Heart right ventricle (tissue), 16 donors: ENCODE measurements around the gene STRIP1. TPM values are rescaled to one million over a fixed set of nuclear protein-coding genes. Genes with fewer than 3 reads are reported as not detected.

ENCODE experiments used
- ATAC-seq, 8 donors: fragments of 200-7000 bp; cut with Tn5 transposase; one replicate each; pipeline ENCODE4 v1.9.1; 2020; ENCODE audit warnings: mild to moderate bottlenecking in 8 of 8, moderate library complexity in 8 of 8, moderate number of reproducible peaks in 1 of 8
- DNase-seq, 2 donors: peaks; one replicate each; pipeline ENCODE4 v3.0.0-alpha.2; 2020
- H3K27ac ChIP-seq, 10 donors: fragments of 200-600 bp; sonication (generic) in 2 of 10; one replicate each; pipeline versions ENCODE4 v1.5.0 to v1.8.0; 2020 to 2022; ENCODE audit warnings: mild to moderate bottlenecking in 3 of 10
- H3K27me3 ChIP-seq, 7 donors: fragments of 200-600 bp; one replicate each; pipeline ENCODE4 v1.8.0; 2021 to 2022; ENCODE audit warnings: mild to moderate bottlenecking in 2 of 7
- H3K36me3 ChIP-seq, 9 donors: fragments of 200-600 bp; sonication (generic) in 1 of 9; one replicate each; pipeline versions ENCODE4 v1.5.0 to v1.8.0; 2020 to 2022; ENCODE audit warnings: mild to moderate bottlenecking in 2 of 9
- H3K4me1 ChIP-seq, 9 donors: fragments of 200-600 bp; sonication (generic) in 1 of 9; one replicate each; pipeline versions ENCODE4 v1.5.0 to v1.8.0; 2020 to 2022; ENCODE audit warnings: mild to moderate bottlenecking in 4 of 9
- H3K4me3 ChIP-seq, 10 donors: fragments of 200-600 bp; sonication (generic) in 2 of 10; one replicate each; pipeline versions ENCODE4 v1.5.0 to v1.8.0; 2020 to 2022; ENCODE audit warnings: mild to moderate bottlenecking in 7 of 10, moderate library complexity in 2 of 10
- H3K9me3 ChIP-seq, 11 donors: fragments of 200-600 bp in 10 of 11; sonication (generic) in 2 of 11; one replicate each; pipeline versions ENCODE4 v1.5.0 to v1.8.0; 2013 to 2022; ENCODE audit warnings: mild to moderate bottlenecking in 2 of 11, control low read depth in 1 of 11, moderate library complexity in 1 of 11
- WGBS, 2 donors: extraction: QIAGEN DNeasy Blood & Tissue Kit; methylation state at CpG; one replicate each; pipeline ENCODE4 v1.1.7; 2013; ENCODE audit warnings: inconsistent platforms in 1 of 2; 5-methylcytosine and 5-hydroxymethylcytosine counted together
- intact Hi-C, 10 donors: fragments of 100-400 bp; cut with DNase I; formaldehyde crosslinking; loops; one replicate each; pipeline versions ENCODE4 v1.11.1 to v1.14.2; 2022
- polyA plus RNA-seq, 2 donors: library from polyadenylated mRNA; stranded (reverse); fragments of 200-250 nt; gene quantifications; one replicate each; pipeline ENCODE4 v1.2.3, GENCODE V29; 2013
- total RNA-seq, 10 donors: library from RNA; stranded (reverse); fragmentation: NEBNext Ultra II Directional in 3 of 10; extraction: Animal tissue kit (Norgen Biotek cat#: 25700) in 3 of 10; gene quantifications; one replicate each; pipeline versions ENCODE4 v1.2.1 to v1.2.4, GENCODE V29; 2021 to 2023
- TF ChIP-seq, protein P1 (sequence below), 9 donors: fragments of 200-600 bp; sonication (generic) in 2 of 9; IDR thresholded peaks; one replicate each; pipeline versions ENCODE4 v1.5.0 to v1.8.0; 2021 to 2022; ENCODE audit warnings: antibody characterized with exemption in 9 of 9, mild to moderate bottlenecking in 5 of 9, moderate library complexity in 1 of 9
- donor health status: Arrhythmogenic right ventricular cardiomyopathy.
- donor health status: ischemic (EF 13 %, LVEDD 7.1; RV severe dilation, severe dysfunction).
- donor health status: healthy with polysubstance abuse.
- donor health status: DM: no; HTN: yes; CAD: no.
- donor health status: DM: no; HTN: no; CAD: no.
- donor health status: ischemic (EF 25% LVEDD 6.9; RV normal size, moderate dysfunction).
- donor health status: ischemic (EF 25% LVEDD 5.7; RV mildly dilated, moderate dysfunction).
- donor health status: healthy.
- donor health status: DM: yes; HTN: yes; CAD: no.
- donor health status: Ischemic cardiomyopathy.
- donor health status: ischemic (EF 35%, LVEDD 5.7; RV mildly dilated, moderate dysfunction).
- donor health status: nonischemic (EF 11% LVEDD 7.7; RV severe dilation, severe dysfunction).
- donor health status: DM: yes; HTN: yes; CAD: no.
- donor health status: PGD.
- donor health status: ischemic (EF 29% LVEDD 5.4; RV normal size, mild dysfunction).
- donor health status: nonischemic (EF 23%, LVEDD 6.1; RV moderate dilation, normal function).

The STRIP1 gene
- total and polyA plus RNA-seq, 12 donors: 10.3 to 23.2 (median 18.5) TPM

DNA sequence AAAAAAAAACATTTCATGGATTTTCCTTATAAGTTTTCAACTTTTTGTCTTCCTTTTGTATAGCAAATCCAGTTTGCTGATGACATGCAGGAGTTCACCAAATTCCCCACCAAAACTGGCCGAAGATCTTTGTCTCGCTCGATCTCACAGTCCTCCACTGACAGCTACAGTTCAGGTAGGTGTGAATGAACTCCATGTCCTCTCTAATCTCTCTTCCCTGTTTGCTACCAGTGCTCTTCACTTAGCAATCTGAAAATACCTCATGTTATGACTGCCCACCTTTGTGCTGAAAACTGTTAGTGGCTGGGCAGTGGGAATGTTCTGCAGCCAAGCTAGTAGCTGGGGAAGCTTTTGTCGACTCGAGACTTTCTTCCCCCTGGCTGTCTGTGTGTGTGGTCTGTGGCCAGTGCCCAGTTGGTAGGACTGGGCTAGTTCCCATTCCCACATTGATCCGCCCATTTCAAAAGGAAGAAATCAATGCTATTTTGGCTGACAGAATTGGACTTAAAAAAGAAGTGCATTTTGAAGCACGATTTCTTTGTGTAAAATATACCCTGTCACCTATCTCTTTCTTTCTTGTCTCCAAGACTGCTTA is 25.4 kb upstream of the STRIP1 start:
- 87 to 90% methylated on average over 7 of the region's 7 CpGs for WGBS, 2 donors
- ATAC-seq (no peak), DNase-seq (no peak)
- no peaks in the 10 kb centered on the region for H3K9me3 ChIP-seq
- no peak overlapping the region for H3K27ac ChIP-seq
- no peak overlapping the region for H3K4me3 ChIP-seq
- no peaks in the 10 kb centered on the region for H3K27me3 ChIP-seq
- H3K36me3 ChIP-seq: peaks cover 6 to 57% (median 37%) of the 10 kb centered on the region in 9 donors
- TF ChIP-seq, protein P1, sequence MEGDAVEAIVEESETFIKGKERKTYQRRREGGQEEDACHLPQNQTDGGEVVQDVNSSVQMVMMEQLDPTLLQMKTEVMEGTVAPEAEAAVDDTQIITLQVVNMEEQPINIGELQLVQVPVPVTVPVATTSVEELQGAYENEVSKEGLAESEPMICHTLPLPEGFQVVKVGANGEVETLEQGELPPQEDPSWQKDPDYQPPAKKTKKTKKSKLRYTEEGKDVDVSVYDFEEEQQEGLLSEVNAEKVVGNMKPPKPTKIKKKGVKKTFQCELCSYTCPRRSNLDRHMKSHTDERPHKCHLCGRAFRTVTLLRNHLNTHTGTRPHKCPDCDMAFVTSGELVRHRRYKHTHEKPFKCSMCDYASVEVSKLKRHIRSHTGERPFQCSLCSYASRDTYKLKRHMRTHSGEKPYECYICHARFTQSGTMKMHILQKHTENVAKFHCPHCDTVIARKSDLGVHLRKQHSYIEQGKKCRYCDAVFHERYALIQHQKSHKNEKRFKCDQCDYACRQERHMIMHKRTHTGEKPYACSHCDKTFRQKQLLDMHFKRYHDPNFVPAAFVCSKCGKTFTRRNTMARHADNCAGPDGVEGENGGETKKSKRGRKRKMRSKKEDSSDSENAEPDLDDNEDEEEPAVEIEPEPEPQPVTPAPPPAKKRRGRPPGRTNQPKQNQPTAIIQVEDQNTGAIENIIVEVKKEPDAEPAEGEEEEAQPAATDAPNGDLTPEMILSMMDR (IDR thresholded peaks at IDR 0.05): no peak
- intact Hi-C loops: no loop called here
- peaks cover 0 to 46% (median 37%) of the 10 kb centered on the region in 9 donors for H3K4me1 ChIP-seq

DNA sequence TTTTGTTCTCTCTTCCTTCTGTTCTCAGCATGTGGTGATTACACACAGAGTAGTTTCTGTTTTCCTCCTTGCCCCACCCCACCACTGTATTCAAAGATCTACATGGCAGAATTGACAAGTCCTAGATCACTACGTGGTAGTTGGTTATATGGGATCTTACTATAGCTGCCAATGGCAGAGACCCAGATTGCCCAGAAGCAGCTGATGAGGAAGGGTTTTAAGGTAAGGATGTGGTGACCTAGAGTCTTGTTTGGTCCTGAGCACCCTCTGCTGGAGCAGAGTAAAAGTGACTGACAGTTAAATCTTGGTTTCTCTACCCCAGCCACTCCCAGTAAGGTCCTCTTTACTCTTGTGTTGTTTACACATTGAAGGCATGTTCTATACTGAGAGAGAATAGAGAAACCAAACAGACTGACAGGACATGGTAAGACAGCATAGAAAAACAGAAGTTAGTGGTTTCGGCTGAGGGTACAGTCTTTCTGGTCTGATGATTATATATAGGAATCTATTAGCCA is 22.8 kb upstream of the STRIP1 start:
- intact Hi-C loops: no loop called here
- H3K27ac ChIP-seq: peak overlapping the region in 1 of 10 donors; percentile 11

GRCh38 chr1:110012100-110012780 is 22.2 kb upstream of the STRIP1 start:
- intact Hi-C loops: no loop called here
- WGBS, 2 donors: 79 to 86% methylated on average over 6 of the region's 6 CpGs
- ATAC-seq: peak in 1 of 8 donors; percentile 22
- Histone ChIP-seq H3K4me3 (no peak overlapping the region), H3K9me3 (no peaks in the 10 kb centered on the region), H3K27ac (no peak overlapping the region), H3K4me1 (peaks cover 0 to 16% (median 6%) of the 10 kb centered on the region in 9 donors), H3K36me3 (peaks cover 6 to 89% (median 66%) of the 10 kb centered on the region in 9 donors), H3K27me3 (no peaks in the 10 kb centered on the region)
- TF ChIP-seq, protein P1 (IDR thresholded peaks at IDR 0.05): no peak
- DNase-seq: no peak

More for the DNA sequence above, 22.8 kb upstream of the STRIP1 start:
- Histone ChIP-seq H3K9me3 (no peaks in the 10 kb centered on the region), H3K27me3 (no peaks in the 10 kb centered on the region), H3K4me3 (no peak overlapping the region), H3K36me3 (peaks cover 6 to 82% (median 60%) of the 10 kb centered on the region in 9 donors), H3K4me1 (peaks cover 0 to 21% (median 12%) of the 10 kb centered on the region in 9 donors)
- WGBS, 2 donors: 52 to 69% methylated on average over 2 of the region's 2 CpGs
- DNase-seq (no peak), ATAC-seq (peak in 6 of 8 donors; percentile 48 to 64 (median 59))
- TF ChIP-seq, protein P1 (IDR thresholded peaks at IDR 0.05): peak in 8 of 9 donors; percentile 12 to 60 (median 50)

DNA sequence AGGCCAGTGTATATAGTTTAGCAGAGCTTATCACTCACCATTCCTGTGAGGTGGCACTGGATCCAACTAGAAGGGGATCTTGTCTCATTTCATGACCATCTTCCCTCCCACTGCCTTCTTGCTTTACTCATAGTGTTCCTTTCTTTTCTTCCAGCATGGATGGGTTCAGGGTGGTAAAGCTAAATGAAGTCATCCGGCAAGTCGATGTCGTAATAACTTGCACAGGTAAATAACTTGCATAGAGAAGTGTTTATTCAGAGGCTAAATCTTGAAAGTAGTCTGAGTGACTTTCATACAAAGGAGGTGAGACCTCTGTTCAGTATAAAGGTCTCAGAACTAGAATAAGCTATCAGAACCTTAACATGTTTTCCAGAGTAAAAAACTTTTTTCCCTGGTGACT is 16.6 kb upstream of the STRIP1 start:
- no peaks in the 10 kb centered on the region for H3K9me3 ChIP-seq
- TF ChIP-seq, protein P1 (IDR thresholded peaks at IDR 0.05): no peak
- 93 to 95% methylated on average over 3 of the region's 3 CpGs for WGBS, 2 donors
- H3K36me3 ChIP-seq: peaks cover 4 to 100% (median 91%) of the 10 kb centered on the region in 9 donors
- DNase-seq (no peak), ATAC-seq (no peak)
- H3K4me3 ChIP-seq: no peak overlapping the region
- no peak overlapping the region for H3K27ac ChIP-seq
- no peaks in the 10 kb centered on the region for H3K27me3 ChIP-seq
- intact Hi-C loops: no loop called here
- H3K4me1 ChIP-seq: no peaks in the 10 kb centered on the region
